G401.6 (cell line): ENCODE results near the gene TALDO1.

Experiments used
- FAIRE-seq: peaks from 2 replicates; lab custom pipeline; 2012; peaks lifted over from hg19 to GRCh38; lab: Jason Lieb, UNC

TALDO1 gene

DNA sequence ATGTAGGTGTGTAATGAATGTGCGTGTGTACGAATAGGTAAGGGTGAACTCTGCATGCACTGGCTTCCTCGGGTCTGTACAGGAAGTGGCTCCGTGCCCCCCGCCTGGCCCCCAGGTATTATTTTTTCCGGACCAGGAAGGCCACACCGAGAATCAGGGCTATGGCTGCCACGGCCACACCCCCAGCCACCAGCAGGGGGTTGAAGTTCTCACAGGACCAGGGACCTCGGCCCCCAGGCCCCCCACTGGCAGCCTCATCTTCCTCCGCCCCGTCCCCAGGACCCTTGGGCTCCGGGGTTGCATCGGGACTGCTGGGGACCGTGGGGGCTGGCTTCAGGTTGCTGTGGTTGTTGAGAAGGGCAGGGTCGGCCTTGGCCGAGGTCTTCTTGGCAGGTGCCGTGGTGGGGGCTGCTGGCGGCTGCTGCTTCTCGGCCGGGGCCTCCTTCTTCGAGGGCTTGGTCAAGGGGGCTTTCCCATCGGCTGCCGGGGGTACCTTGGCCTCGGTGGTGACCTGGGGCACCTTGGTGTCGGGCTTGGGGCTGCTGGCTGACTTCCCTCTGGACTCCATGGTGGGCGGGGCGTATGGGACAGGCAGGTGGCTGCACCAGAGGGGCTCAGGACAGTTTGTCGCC, 40.9 kb downstream of the TALDO1 start:
- FAIRE-seq, result no peak

DNA sequence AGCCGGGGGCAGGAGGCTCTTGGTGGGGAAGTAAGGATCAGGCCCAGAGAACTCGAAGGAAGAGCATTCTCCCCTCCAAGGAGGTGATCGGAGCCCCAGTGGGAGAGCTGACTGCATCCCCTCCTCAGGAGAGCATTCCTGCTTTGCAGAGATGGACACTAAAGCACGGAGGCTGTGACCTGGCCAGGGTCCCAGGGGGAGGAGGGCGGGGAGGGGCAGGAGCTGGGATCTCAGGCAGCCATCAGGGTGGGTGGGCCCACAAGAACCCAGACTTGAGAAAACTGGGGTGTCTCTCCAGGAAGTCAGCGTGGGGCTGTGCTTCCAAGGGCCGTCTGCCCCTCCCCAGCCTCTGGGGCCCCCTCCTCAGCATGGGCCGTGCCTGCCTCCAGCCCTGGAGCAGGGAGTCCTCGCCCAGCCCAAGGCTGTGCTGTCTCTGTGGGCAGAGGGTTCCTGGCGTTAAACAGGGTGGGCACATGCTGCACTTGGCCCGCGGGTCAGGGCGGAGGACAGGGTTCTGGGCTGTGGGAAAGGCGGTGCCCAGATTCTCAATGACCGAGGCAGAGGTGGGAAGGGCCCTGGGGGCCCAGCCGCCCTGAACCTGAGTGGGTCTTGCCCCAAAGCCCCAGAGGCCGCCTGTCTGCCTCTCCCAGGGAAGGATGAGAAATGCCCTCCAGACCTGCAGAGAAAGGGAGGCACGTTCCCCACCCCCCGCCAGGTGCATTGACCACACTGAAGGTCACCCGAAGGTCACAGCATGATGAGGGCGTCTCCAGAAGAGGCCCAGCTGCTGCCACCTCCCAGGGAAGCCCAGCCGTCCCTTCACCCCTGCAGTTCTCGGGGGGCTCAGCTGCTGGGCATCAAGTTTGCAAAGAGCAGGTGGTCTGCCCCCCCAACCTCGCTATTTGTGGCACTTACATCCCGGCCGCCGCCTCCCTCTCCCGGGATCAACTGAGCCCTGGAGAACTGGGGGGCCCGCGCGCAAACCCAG, 42.0 kb downstream of the TALDO1 start:
- FAIRE-seq, result no peak

DNA sequence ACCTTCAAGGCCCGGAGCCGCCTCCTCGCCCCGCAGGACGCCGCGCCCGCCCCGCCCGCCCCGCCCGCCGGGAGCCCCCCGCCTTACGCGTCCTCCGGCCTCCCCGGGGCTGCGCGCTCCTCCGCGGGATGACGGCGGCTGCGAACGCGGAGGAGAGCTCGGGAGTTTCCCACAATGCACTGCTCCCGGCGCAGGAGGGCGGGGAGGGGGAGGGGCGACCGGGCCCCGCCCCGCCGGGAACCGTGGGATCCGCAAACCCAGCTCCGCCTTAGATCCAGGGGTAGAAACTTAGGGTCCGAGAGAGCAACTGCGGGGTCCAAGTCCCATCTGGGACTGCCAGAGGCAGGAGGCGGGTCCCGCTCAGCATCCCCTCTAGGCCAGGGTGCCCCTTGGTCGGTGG, 42.7 kb downstream of the TALDO1 start, which contains the start of gene CEND1:
Gene CEND1, minus strand, starts transcription at position 148 of the 400 bp plus-strand sequence. CDS start 1,514 bp downstream, outside the sequence.
- no peak for FAIRE-seq

DNA sequence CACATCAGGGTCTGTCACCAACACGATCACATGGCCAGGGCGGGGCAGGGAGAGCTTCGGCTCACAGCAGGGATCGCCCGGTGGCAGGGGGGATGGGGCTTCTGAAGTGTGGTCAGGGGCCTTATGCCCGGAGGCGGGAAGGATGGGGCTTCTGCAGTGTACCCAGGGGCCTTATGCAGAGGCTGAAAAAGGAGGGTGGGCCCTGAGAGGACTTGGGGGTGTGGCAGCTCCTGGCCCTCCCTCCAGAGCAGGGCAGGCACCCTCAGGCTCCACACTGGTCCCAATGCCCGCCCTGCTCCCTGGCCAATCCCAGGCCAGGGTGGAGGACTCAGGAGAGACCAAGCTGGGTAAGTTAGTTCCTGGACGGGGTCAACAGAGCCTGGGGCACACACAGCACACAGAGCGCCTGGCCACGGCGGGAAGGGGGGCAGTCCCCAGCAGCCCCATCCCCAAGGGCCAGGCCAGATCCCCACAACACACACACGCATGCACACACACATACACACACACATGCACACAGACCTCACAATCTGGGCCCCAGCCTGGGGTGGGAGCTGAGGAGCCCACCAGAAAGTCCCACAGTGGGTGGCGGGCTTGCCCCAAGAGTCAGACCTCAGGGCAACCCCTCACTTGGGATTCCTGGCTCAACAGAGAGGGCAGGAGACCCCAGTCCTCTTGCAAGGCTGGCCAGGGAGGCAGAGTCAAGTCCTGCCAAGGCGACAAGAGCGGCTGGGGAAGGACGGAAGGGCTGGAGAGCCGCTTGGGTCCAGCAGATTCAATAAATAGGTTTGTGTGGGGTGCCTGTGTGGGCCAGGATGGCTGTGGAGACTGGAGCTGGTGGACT, 43.7 kb downstream of the TALDO1 start:
- peak; percentile 96 for FAIRE-seq

DNA sequence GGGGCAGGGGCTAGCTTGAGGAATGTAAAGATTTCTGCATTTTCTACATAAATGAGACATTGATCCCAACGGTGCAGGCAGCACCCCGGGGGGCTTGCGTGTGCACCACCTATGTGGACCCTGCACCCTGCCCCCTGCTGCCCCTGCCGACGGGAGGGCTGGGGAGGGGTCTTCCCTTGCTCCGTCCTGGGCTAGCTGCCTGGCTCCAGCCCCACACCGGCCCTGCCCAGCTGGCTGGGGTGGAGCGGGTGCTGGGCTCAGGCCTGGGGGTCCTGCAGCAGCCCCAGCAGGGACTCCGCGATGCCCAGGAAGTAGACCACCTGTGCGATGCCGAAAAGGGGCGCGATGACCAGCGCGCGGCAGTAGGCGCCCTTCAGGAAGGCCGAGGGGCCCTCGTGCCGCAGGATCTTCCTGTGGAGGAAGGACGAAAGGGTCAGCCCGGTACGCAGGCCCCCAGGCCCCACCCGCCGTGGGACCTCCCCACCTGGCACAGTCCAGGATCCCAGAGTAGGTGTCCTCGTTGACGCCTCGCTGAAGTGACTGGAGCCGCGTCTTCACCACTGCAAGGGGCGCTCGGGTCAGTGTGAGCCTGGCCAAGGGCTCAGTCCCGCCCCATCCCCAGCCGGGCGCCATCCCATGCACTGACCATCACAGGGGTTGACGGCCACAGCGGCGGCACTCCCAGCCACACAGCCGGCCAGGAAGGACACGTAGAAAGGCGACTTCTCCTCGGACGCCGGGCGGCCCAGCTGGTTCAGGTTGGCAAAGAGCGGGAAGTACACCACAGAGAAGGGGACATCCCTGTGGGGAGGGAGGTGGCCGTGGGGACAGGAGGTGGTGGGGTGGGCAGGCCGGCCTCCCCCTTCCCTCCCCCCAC, 44.6 kb downstream of the TALDO1 start:
- FAIRE-seq, result no peak

DNA sequence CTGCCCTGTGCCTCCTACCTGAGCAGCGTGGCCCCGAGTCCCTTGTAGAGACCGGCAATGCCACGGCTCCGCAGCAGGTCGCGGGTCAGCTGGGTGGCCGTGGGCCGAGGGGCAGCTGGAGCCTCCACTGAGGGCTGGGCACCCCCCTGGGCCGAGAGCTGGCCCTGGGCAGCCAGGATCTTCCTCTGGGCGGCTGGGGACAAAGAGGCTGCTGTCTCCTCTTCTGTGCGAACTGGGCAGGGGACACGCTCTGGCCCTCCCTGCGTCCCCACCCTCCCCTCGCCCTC, 45.2 kb downstream of the TALDO1 start:
- FAIRE-seq, result no peak

DNA sequence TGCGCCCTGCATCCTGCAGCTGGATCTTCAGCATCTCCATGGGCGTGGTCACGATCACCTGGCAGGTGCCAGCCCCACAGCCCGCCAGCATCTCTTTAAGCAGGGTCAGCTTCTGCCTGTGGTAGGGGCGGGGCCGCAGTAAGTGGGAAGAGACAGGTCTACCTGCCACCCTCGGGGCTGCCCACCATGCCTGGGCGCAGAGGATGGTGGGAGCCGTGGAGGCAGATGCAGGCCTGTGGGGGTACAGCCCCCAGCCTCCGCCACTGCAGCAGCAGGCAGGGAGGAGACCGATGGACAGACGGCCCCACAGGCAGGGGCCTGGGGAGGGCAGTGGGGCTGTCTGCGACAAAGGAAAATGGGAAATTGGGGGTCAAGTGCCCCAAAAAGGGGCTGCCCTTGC, 45.6 kb downstream of the TALDO1 start:
- FAIRE-seq, result no peak

DNA sequence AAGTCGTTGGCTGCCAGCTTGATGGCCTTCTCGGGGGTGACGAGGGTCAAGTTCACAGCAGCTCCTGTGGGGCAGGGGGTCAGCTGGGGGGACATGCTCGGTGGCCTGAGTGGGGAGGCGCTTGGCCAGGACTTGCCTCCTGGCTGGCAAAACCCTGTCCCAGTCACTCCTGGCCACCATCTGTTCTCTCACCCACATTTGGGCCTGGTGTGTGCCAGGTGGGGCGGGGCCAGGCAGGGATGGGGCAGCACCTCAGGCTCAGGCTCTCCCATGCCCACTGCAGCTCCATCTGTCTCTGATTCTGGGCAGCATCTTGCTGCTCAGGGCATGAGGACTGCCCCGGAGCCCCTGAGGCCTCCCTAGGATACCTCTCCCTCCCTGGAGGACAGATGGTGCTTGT, 46.3 kb downstream of the TALDO1 start:
- FAIRE-seq, result no peak

DNA sequence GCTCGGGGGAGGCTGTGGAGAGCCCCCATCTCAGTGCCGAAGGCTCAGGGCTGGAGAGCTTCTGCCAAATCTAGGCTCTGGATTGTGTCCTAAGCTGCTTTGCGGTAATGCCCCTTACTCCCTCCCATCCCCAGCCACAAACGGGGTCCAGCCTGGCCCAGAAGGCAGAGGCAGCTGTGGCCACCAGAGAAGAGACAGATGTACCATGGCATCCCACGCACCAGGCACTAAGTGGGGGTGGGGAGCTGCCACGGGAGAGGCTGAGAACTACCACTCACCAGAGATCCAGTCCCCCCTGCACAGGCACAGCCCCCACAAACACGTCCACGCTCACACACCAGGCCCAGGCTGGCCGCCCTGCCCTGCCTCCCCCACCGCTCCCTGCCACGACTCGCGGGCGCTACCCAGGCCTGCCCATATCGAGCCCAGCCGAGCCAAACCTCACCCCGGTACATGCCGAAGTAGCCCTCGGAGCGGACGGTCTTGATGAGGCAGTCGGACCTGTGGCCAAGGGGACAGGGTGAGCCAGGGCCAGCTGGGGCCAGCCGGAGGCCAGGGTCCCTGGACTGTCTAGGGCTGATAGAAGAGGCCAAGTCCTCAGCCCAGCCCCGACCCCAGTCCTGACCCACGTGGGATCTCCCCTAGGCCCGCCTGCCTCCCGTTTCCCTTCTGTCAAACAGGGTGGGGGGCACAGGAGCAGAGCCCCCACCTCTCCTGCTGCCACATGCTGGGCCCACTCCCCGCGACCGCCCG, 46.9 kb downstream of the TALDO1 start:
- no peak for FAIRE-seq

DNA sequence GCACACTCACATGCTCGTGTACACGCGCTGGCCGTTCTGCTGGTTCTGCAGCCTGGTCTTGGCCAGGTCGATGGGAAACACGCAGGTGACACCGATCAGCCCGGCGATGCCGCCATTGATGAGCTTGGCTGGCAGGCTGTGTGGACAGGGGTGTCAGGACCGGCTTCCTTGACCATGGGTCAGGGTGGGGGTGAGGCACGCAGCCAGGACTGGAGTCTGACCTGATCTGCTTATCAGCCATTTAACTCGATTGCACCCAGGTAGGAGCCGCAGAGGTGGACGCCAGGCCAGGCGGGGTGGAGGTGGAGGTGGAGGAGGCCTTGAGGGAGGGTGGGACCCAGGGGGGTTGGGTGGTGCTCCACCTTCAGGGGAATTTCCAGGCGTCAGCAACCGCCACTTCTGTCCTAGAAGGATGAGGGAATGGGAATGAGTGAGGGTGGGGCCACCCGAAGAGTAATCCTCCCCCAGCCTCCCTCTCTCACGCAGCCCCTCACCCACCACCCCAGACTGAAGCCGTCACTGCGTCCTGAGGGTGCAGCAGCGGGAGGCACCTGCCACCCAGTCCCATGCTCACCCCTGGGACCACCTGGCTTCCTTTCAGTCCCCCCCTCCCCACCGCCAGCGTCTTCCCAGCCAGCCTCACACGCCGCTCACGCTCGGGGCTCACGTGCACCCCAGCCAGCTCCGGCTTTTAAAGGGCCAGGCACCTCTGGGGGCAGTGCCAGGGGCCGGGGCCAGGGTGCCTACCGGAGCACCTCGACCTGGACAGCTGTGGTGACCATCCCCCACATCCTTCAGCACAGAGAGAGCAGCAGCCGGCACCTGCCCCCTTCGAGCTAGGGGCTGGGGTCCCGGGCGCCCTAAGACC, 47.7 kb downstream of the TALDO1 start:
- no peak for FAIRE-seq

DNA sequence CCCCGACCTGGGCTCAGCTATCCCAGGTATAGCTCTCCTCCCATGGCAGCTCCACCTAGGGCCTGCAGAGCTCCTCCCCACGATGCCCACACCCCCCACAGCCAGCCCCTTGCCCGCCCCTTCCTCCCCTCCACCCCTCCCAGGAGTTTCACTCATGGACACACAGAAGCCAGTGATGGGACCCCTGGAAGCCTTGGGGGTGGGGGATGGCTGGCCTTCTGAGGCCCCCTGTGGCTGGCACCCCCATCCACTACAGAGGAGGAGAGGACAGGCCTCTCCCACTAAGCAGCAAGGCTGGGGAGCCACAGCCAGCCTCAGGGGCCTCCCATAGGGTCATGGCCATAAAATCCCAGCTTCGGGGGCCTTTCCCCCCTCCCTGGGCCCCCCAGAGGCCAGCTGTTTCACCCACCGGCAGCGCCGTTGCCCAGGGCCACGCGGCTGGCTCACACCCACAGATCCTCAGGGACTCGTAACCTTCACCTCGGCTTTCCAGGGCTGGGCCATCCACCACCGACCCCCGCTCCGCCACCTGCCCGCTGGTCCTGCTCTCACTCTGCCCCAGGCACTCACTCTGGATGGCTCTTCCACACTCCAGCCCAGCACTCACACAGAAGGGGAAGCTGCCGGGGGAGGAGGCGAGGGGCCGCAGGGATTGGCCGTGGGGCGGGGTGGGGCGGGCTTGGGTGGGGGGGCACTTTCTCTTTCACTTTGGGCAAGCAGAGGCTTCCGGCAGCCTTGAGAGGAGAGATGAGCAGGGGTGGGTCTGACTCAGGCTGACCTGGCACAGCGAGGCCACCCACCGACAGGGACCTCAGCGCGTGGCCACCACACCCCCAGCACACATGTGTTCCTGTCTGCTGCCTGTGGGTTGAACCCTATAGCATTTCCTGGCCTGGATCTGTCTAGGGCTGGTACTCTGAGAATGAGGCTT, 48.6 kb downstream of the TALDO1 start:
- FAIRE-seq, result no peak

DNA sequence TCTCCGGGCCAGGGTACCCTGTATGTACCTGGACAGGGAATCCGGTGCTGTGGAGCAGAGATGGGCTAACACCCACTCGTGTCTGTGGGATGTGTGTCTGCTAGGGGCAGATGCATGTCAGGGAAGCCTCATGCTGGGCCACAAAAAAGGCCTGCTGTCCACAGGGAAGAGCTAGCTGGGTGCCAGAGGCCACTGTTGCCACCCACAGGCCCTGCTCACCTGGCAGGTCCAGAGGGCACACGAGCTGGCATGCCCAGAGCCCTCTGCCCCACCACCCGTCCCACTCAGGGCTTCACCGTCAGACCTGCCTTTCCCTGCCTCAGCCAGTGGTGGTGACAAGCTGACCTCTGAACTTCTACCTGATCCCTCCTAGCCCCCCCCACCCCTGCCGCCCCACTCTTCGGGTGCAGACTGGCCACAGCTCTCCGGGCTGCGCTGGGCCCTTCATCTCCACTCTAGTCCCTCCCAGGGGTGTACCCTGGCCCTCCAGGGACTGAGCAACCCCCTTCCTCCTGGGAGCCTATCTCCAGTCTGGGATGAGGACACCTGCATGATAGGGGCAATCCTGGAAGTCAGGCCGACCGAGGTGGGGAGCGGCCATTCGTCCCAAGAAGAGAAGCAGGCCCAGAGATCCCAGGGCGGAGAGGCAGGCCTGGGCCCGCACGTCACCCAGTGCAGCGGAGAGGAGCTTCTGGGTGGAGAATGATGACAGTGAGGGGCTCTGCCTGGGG, 49.5 kb downstream of the TALDO1 start:
- FAIRE-seq, result no peak

DNA sequence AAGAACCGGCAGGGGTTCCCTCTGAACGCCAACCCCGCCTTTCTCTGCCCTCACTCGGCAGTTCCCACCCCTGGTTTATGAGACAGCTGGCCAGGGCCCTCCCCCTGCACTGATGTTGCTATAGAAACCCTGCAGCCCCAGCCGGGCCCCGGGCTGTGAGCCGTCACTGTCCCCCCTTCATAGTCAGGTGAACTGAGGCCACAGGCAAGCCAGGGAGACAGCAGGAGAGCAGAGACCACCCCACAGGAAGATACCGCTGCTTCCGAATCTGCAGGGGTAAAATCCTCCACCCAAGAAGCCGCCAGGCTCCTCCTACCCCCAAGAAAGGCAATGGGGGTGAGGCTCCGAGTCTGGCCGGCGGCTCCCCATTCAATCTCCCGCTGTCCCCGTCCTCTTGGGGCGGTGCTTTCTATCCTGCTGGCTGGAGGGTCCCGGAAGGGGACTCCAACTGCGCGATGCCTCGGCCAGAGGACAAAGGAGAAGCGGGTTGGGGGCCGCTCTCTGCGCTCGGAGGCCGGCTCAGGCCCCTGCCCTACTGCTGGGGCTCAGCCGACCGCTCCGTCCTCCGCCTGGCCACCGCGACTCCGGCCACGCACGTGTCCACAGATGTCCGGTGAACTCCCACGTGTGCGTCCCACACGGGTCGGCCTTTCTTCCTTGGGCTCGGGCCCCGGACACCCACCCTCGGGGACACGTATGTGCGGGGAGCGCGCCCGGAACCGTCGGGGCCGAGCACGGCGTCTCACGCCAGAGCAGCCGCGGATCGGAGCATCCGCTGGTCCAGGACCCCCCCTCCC, 50.2 kb downstream of the TALDO1 start:
- peak; percentile 17 for FAIRE-seq

DNA sequence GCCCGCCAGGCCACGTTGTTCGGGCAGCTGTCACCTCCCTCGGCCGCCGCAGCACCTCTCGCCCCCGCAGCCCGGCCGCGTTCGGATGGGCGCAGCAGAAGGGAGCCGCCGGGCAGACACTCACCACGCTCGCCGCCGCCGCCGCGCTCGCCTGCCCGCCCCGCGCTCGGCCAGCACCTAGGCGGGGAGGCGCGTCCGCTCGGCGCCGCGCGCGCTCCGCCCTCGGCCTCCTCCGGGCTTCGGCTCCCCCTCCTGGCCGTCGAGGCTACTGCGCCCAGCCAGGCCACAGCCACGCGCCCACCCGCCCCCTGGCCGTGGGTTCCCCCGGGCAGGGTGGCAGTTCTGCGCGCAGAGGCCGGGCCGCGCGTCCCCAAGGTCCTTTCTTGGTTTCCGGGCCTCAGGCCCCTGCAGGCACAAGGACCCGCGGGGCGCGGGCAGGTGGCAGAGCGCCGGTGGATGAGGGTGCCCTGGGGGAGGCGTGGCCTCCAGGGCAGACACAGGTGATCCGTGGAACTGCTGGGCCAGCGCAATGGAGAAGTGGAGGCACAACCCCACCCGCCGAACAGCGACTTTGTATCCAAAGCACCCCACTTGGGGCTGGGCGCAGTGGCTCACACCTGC, 50.9 kb downstream of the TALDO1 start, which contains the start of gene SLC25A22:
Gene SLC25A22, minus strand, starts transcription at position 189 of the 621 bp plus-strand sequence. CDS start 3,275 bp downstream, outside the sequence.
- FAIRE-seq, result no peak

DNA sequence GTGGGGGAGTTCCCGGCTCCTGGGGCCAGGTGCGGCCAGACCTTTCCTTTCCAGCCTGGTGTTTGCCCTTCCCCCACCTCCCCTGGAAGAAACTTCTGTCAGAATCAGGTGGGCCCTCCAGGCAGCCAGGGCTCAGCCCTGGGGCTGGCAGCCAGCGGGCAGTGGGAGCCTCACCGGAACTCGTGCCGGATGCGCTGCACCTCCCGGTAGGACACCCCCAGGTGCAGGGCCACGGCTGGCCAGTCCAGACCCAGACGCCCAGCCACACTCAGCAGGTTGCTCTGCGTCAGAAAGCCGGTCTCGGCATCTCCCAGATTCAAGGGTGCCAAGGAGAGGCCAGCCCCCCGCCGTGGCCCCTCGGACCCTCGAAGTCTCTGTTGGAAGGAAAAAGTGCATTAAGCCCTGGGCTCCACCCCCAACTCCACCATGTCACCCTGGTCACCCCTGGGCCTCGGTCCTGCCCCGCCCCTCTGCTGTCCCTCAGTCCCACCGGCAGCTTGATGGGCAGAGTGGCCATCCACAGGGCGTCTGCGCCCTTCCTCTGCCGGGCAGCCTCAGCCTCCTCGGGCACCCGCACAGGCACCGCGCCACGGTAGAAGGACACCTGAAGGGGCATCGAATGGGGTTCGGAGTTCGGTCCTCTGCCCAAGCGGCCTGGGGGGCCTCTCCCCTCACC, 52.5 kb downstream of the TALDO1 start:
- FAIRE-seq, result no peak

DNA sequence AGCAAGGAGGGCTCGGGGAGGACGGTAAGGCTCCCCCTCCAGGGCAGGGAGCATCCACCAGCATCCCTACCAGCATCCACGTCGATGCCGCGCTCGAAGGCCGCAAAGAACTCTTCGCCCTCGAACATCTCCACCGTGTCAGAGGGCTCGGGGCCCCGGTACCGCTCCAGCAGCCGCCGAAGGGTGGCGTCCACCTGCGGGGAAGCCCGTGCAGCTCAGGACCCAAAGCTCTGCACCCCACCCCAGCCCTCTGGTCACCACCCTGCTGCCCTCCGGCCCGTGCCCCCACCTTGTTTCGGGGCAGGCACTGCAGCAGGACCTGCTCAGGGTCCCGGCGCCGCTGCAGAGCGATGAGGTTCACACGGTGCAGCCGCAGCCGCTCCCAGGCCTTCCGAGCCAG, 53.2 kb downstream of the TALDO1 start:
- FAIRE-seq, result no peak
